Activated CD4-positive, CD25-positive, alpha-beta regulatory T cell treated with anti-CD3 and anti-CD28 coated beads, Interleukin-2, amount 50 U/mL, for 24 hours (primary cell): Measurements from ENCODE around the gene CASTOR1.

Experiments
- ATAC-seq, 2 donors: fragments of 150-1000 bp; cut with Tn5 transposase; one replicate each; pipeline ENCODE4 v1.10.0; 2021; ENCODE audit warnings: mild to moderate bottlenecking in 1 of 2, moderate library complexity in 1 of 2

The CASTOR1 gene

GRCh38 chr22:30244066-30244465 lies 45.2 kb downstream of the CASTOR1 start:
- no peak for ATAC-seq

- no peak for ATAC-seq
Measured at GRCh38 chr22:30243661-30244060, 45.6 kb downstream of the CASTOR1 start.

DNA sequence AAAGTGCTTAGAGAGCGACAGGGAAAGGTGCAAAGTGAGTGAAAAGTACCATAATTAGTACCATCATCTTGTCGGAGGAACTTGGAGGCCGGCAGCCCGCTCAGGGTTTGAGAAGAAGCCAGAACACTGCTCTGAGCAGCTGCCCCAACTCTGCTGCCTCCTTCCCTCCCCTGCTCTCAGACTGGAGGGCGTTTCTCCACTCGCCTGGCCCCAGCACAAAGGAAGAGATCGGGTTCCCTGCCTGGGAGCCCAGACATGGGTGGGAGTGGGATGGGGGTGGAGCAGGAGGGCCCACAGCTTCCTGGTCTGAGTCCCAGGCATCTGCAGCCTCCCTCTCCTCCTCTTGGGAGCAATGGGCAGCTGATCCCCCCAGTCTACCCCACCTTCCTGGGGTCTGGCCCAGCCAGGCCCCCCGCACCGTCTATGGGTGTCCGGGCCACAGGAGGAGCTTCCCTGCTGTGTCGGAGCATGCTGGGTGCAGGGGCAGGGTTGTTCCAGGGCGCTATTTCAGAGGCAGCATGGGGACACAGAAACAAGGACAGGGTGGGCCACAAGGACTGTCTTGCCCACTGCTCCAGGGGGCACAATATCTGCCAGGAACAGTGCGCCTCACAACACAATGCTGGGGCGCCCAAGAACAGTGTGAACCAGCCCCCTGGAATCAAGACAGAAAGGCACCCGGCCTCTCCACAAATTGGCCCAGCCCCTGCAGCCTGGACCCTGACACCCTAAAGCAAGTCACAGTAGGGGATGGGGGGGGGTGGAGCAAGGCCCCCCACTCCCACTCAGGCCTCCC lies 47.5 kb downstream of the CASTOR1 start:
- no peak for ATAC-seq

- ATAC-seq, result no peak
Measured at GRCh38 chr22:30240541-30241417, 48.5 kb downstream of the CASTOR1 start.

- ATAC-seq, result peak in 1 of 2 donors; percentile 21
Measured at GRCh38 chr22:30239488-30240405, 49.6 kb downstream of the CASTOR1 start.

DNA sequence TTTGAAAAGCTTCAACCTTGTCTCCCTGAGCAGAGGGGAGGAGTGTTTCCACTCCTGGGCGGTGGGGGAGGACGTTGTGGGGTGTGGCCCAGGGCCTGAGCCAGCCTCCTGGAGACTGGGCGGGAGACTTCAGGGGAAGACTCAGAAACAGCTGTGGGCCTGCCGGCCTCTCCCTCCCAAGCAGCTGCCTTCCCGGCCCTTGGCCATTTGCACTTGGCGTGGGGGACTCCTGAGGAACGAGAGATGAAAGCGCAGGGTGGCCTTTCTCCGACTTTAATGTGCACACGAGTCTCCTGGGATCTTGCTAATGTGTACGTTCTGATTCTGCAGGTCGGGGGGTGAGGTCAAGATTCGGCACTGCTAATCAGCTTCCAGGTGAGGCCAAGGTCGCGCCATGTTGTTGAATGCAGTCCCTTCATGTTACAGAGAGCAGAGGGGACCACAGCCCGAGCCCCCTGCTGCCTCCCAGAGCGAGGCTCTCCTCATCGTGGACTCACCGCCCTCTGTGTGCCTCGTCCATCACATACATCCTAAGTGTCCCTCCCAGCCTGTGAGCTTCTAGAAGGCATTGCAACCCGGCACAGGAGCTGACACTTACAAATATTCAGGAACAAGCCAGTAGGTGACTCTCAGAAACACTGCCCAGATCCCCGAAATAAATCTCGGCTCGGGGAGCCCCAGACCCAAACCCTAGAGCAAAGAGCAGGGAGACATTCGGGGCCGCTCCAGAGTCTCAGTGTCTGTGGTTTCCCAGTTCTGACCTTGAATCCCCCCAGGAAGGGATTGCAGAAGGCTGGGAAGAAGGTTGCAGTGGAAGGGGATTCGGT lies 50.4 kb downstream of the CASTOR1 start:
- no peak for ATAC-seq

- ATAC-seq, result no peak
Measured at GRCh38 chr22:30238136-30238535, 51.2 kb downstream of the CASTOR1 start.

DNA sequence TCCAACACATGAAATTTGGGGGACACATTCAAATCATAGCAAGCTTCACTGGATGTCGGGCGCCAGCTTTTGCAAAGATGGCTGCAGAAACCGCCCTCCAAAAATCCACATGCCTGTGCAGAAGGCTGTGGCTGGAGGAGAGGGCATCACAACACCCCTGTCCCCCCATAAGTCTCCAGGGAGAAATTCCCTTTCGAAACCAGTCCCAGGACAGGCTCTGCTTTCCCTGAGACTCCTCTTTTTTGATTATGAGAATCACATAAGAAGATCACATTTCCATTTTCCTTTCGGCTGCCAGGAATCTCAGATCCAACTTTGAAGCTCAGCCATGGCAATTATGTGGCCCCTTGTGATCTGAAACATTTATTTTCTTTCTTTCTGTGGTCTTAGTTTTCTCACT lies 52.4 kb downstream of the CASTOR1 start:
- ATAC-seq, result no peak

GRCh38 chr22:30235687-30236170 lies 53.6 kb downstream of the CASTOR1 start:
- ATAC-seq, result no peak
